HCT116 (cell line): Measurements from ENCODE around the gene CDK11B.
"Not testable (repeated sequence)": the region's sequence is repeated elsewhere in the genome, so short reads cannot be mapped to it uniquely, and the experiment has no call there.

ENCODE experiments used
- EZH2phosphoT487 ChIP-seq: fragments of 200-600 bp; IDR thresholded peaks from 2 replicates; pipeline ENCODE4 v1.6.1; 2018; ENCODE audit warnings: antibody characterized with exemption, borderline replicate concordance
- JUND ChIP-seq: IDR thresholded peaks from 2 replicates; pipeline ENCODE4 v1.6.1; 2012
- POLR2A ChIP-seq: IDR thresholded peaks from 2 replicates; pipeline ENCODE4 v1.7.0; 2011; ENCODE audit warnings: borderline replicate concordance; ENCODE audit not compliant: insufficient read depth, insufficient read length; ENCODE audit errors: extremely low read depth
- POLR2AphosphoS5 ChIP-seq: IDR thresholded peaks from 2 replicates; pipeline ENCODE4 v1.6.1; 2011; ENCODE audit warnings: mild to moderate bottlenecking, low read depth, low read length, moderate library complexity
- YY1 ChIP-seq: IDR thresholded peaks from 2 replicates; pipeline ENCODE4 v1.6.1; 2011; ENCODE audit warnings: low read length, low read depth, moderate library complexity, mild to moderate bottlenecking; ENCODE audit not compliant: insufficient replicate concordance; ENCODE audit errors: extremely low read depth
- ZFX ChIP-seq: fragments of 450-650 bp; IDR thresholded peaks from 2 replicates; pipeline ENCODE4 v1.6.1; 2017
- TF ChIP-seq, protein P1 (sequence below): IDR thresholded peaks from 2 replicates; pipeline ENCODE4 v1.6.1; 2012; ENCODE audit warnings: low read depth
- TF ChIP-seq, protein P2 (sequence below), 3 experiments: fragments of 200-600 bp in 1 of 3; sonication (generic) in 1 of 3; IDR thresholded peaks in 2 of 3; conservative IDR thresholded peaks in 1 of 3; 2 replicates each; pipeline ENCODE4 v1.5.1; 2012 to 2017; ENCODE audit warnings: low read depth in 2 of 3, low read length in 2 of 3, antibody characterized with exemption in 1 of 3, borderline replicate concordance in 1 of 3, control low read depth in 1 of 3, mild to moderate bottlenecking in 1 of 3, mixed read lengths in 1 of 3, mixed run types in 1 of 3, moderate library complexity in 1 of 3; ENCODE audit not compliant: insufficient read depth in 1 of 3

DNA sequence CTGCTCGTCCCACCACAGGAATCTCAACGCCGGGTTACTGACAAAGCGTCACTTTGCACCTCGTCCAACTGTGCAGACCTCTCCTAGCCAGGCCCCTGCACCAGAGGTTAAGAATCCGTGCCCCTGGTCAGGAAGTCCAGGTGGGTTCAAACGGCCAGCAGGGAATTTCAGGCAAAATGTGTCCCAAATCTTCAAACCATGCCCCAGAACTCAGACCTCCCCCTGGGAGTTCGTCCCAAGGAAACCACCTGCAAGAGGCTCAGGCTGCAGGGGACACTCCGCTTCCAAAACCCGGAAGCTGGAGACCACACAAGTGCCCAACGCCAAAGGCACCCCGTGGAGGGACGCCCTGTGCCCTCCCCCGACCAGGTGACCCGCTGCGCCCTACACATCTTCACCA is 32.6 kb upstream of the CDK11B start:
- not testable (repeated sequence) for TF ChIP-seq YY1, POLR2A, POLR2AphosphoS5, EZH2phosphoT487, JUND, ZFX
- TF ChIP-seq, protein P1, sequence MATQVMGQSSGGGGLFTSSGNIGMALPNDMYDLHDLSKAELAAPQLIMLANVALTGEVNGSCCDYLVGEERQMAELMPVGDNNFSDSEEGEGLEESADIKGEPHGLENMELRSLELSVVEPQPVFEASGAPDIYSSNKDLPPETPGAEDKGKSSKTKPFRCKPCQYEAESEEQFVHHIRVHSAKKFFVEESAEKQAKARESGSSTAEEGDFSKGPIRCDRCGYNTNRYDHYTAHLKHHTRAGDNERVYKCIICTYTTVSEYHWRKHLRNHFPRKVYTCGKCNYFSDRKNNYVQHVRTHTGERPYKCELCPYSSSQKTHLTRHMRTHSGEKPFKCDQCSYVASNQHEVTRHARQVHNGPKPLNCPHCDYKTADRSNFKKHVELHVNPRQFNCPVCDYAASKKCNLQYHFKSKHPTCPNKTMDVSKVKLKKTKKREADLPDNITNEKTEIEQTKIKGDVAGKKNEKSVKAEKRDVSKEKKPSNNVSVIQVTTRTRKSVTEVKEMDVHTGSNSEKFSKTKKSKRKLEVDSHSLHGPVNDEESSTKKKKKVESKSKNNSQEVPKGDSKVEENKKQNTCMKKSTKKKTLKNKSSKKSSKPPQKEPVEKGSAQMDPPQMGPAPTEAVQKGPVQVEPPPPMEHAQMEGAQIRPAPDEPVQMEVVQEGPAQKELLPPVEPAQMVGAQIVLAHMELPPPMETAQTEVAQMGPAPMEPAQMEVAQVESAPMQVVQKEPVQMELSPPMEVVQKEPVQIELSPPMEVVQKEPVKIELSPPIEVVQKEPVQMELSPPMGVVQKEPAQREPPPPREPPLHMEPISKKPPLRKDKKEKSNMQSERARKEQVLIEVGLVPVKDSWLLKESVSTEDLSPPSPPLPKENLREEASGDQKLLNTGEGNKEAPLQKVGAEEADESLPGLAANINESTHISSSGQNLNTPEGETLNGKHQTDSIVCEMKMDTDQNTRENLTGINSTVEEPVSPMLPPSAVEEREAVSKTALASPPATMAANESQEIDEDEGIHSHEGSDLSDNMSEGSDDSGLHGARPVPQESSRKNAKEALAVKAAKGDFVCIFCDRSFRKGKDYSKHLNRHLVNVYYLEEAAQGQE = not testable (repeated sequence)
- TF ChIP-seq, protein P2, sequence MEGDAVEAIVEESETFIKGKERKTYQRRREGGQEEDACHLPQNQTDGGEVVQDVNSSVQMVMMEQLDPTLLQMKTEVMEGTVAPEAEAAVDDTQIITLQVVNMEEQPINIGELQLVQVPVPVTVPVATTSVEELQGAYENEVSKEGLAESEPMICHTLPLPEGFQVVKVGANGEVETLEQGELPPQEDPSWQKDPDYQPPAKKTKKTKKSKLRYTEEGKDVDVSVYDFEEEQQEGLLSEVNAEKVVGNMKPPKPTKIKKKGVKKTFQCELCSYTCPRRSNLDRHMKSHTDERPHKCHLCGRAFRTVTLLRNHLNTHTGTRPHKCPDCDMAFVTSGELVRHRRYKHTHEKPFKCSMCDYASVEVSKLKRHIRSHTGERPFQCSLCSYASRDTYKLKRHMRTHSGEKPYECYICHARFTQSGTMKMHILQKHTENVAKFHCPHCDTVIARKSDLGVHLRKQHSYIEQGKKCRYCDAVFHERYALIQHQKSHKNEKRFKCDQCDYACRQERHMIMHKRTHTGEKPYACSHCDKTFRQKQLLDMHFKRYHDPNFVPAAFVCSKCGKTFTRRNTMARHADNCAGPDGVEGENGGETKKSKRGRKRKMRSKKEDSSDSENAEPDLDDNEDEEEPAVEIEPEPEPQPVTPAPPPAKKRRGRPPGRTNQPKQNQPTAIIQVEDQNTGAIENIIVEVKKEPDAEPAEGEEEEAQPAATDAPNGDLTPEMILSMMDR (IDR thresholded peaks at IDR 0.05 in 2 of 3, conservative IDR thresholded peaks at IDR 0.05 in 1 of 3; ENCODE audit: borderline replicate concordance in 1 of 3, insufficient read depth in 1 of 3, low read depth in 2 of 3, low read length in 2 of 3) = not testable (repeated sequence)
